Endodermal cell (in vitro differentiated cells): ENCODE results near the gene ANAPC10. TPM values are rescaled to one million over a fixed set of nuclear protein-coding genes. Genes with fewer than 3 reads are reported as not detected.

Experiments used
- DNase-seq: peaks from one replicate; pipeline ENCODE4 v3.0.0-alpha.2; 2017
- H3K27ac ChIP-seq: 2 replicates; pipeline ENCODE4 v1.5.1; 2013; ENCODE audit warnings: mild to moderate bottlenecking, low read depth, low read length, moderate library complexity
- H3K27me3 ChIP-seq: 2 replicates; pipeline ENCODE4 v1.6.1; 2013; ENCODE audit warnings: mild to moderate bottlenecking, low read length, moderate library complexity; ENCODE audit not compliant: insufficient read depth, control insufficient read depth, poor library complexity, severe bottlenecking
- H3K36me3 ChIP-seq: 2 replicates; pipeline ENCODE4 v1.7.0; 2013; ENCODE audit warnings: mild to moderate bottlenecking, low read length, moderate library complexity; ENCODE audit not compliant: control insufficient read depth, insufficient read depth
- H3K4me1 ChIP-seq: one replicate; pipeline ENCODE4 v1.7.0; 2013; ENCODE audit warnings: low read length; ENCODE audit not compliant: control insufficient read depth, insufficient read depth
- H3K4me3 ChIP-seq: 2 replicates; pipeline ENCODE4 v1.5.1; 2013; ENCODE audit warnings: mild to moderate bottlenecking, low read length, moderate library complexity
- H3K9ac ChIP-seq: 2 replicates; pipeline ENCODE4 v1.6.1; 2013; ENCODE audit warnings: mild to moderate bottlenecking, low read length, moderate library complexity; ENCODE audit not compliant: poor library complexity, severe bottlenecking; ENCODE audit errors: extremely low read depth
- H3K9me3 ChIP-seq: 2 replicates; pipeline ENCODE4 v1.6.1; 2013; ENCODE audit warnings: mild to moderate bottlenecking, low read length, moderate library complexity; ENCODE audit not compliant: control insufficient read depth
- H3K27ac Mint-ChIP-seq: 2 replicates; pipeline ENCODE4 v1.8.0; 2020; ENCODE audit warnings: mixed read lengths
- H3K27me3 Mint-ChIP-seq: 2 replicates; pipeline ENCODE4 v1.8.0; 2021; ENCODE audit warnings: mild to moderate bottlenecking, mixed read lengths; ENCODE audit not compliant: insufficient read depth
- H3K36me3 Mint-ChIP-seq: 2 replicates; pipeline ENCODE4 v1.8.0; 2020; ENCODE audit warnings: low read depth, mixed read lengths
- H3K4me1 Mint-ChIP-seq: 2 replicates; pipeline ENCODE4 v1.8.0; 2020; ENCODE audit warnings: mixed read lengths
- H3K4me3 Mint-ChIP-seq: 2 replicates; pipeline ENCODE4 v1.8.0; 2020; ENCODE audit warnings: mild to moderate bottlenecking, moderate library complexity, mixed read lengths
- H3K9me3 Mint-ChIP-seq: 2 replicates; pipeline ENCODE4 v1.8.0; 2020; ENCODE audit warnings: mild to moderate bottlenecking, mixed read lengths
- CTCF ChIP-seq: fragments of 200-600 bp; sonication (generic); conservative IDR thresholded peaks from 2 replicates; pipeline ENCODE4 v1.5.0; 2021; ENCODE audit warnings: antibody characterized with exemption, mild to moderate bottlenecking
- WGBS, 2 experiments: methylation state at CpG; one replicate each; pipeline versions ENCODE4 v1.1.5 to v1.1.7; 2013; ENCODE audit warnings: missing lambda C conversion rate in 2 of 2, mixed read lengths in 1 of 2; ENCODE audit not compliant: insufficient coverage in 1 of 2, insufficient read length in 1 of 2; 5-methylcytosine and 5-hydroxymethylcytosine counted together
- total RNA-seq, 2 donors: library from RNA; stranded (reverse); fragmentation: NEBNext Ultra II Directional in 1 of 2; extraction: Animal tissue kit (Norgen Biotek cat#: 25700) in 1 of 2; gene quantifications; 2 replicates in 1 of 2; 3 replicates in 1 of 2; pipeline ENCODE4 v1.2.1, GENCODE V29; 2021

Gene ANAPC10
- total RNA-seq, 2 donors from 2014 or later, result 25.0 to 29.6 TPM

DNA sequence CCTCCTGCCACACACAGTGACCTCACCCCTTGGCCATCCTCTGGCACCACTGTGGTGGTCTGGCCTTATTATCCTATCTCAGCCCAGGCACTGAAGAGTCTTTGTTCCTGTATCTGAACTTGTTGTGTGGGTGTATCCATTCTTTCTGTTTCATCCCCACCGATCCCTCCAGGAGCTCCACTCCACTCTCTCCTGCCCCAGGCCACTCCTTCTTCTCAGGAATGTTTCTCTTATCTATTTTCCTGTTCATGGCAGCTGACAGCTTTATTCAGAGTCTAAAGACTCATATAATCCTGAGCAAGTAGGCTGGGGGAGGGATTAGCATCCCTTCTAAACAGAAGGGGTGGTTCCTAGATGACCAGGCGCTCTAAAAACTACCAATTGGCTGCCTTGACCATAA is 150.0 kb downstream of the ANAPC10 start:
- peak; percentile 69 for DNase-seq
- Histone ChIP-seq H3K4me3 (no peak overlapping the region), H3K36me3 (no peaks in the 10 kb centered on the region), H3K4me1 (peaks cover 11% of the 10 kb centered on the region), H3K9ac (no peak overlapping the region), H3K9me3 (peaks cover 25% of the 10 kb centered on the region), H3K27ac (no peak overlapping the region), H3K27me3 (no peaks in the 10 kb centered on the region)
- 40 to 85% methylated on average over 1 to 2 of the region's 2 CpGs for WGBS, 2 experiments
- no peaks in the 10 kb centered on the region for H3K36me3 Mint-ChIP-seq
- peaks cover 10% of the 10 kb centered on the region for H3K4me1 Mint-ChIP-seq
- H3K27me3 Mint-ChIP-seq, result no peaks in the 10 kb centered on the region
- peak overlapping the region; percentile 37 for H3K27ac Mint-ChIP-seq
- H3K4me3 Mint-ChIP-seq, result no peak overlapping the region
- peaks cover 15% of the 10 kb centered on the region for H3K9me3 Mint-ChIP-seq
- no peak for TF ChIP-seq CTCF

Other genes with a start within 250 kb of the ANAPC10 start
- 10 to 100 TPM; 67.2 to 80.7 TPM for gene ABCE1, start 115 bp upstream of the ANAPC10 start, total RNA-seq
- gene OTUD4, start 82.4 kb upstream of the ANAPC10 start, total RNA-seq, result 10 to 100 TPM; 49.6 to 55.5 TPM